CD4-positive, alpha-beta T cell treated with Interferon gamma for 1 hour (primary cell): ENCODE measurements around the gene SMYD3.
"Not testable (repeated sequence)": the region's sequence is repeated elsewhere in the genome, so short reads cannot be mapped to it uniquely, and the experiment has no call there.

ENCODE experiments used
- DNase-seq: peaks from one replicate; pipeline ENCODE4 v3.0.0-alpha.2; 2020

The SMYD3 gene

DNA sequence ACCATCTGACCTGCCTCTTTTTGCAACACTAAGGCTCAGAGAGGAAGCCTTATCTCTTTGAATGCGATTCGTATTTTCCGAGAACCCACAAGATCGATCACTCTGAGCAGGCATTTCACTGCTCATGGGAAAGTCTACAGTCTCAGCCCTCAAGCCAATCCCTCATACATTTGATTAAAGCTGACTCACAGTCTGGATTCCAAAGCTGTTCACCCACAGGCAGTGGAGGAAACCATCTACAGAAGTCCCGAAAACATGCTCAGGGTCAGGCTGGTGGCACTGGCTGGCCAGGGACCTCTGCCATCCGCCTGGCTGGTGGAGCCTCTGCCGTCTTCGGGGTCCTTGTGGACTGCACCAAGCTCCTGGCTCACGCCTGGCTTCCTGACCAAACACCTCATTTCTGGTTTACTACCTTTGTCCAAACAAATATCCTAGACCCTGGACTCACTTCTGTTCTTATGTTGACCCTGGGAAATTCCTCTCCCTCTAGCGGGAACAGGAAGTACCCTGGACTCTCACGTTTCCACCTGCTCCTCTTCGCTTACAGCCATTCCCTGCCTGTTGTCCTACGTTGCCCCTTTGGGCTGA lies 650.0 kb downstream of the SMYD3 start:
- DNase-seq = no peak

GRCh38 chr1:245855846-245856730 lies 651.0 kb downstream of the SMYD3 start:
- DNase-seq = no peak

- no peak for DNase-seq
Measured at GRCh38 chr1:245853291-245853690, 653.8 kb downstream of the SMYD3 start.

DNA sequence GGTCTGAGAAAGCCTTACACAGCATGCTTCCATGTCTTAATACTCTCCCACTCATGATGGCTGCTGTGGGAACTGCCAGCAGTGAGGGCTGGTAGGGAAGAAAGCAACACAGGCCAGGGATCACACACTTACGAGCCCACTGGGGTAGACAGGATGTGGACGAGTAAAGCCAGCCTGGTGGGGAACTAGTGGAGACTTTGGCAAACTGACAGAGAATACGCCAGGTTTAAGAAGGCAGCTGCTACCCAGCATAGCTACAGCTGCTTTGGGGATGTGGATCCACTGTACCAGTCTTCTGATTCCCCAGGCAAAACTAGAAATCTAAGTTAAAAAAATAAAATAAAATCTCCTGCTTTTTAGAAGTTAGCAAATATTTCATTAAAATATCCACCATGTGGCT lies 664.0 kb downstream of the SMYD3 start:
- no peak for DNase-seq

DNA sequence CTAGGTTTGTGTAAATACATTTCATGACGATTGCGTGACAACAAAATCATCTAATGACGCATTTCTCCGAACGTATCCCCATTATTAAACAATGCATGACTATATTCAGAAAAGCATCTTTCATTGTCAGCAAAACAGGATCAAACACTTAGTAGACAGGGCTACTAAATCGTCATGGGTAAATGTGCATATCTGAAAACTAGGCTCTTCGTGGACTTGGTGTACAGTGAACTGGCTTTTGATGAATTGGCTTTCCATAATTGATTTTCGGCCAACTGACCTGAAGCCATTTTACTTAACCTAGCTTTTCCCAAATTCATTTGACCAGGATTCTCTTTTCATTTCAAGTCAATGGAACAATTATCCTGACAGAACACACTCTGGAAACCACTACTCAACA lies 665.0 kb downstream of the SMYD3 start:
- no peak for DNase-seq

- no peak for DNase-seq
Measured at GRCh38 chr1:245840971-245841370, 666.1 kb downstream of the SMYD3 start.

DNA sequence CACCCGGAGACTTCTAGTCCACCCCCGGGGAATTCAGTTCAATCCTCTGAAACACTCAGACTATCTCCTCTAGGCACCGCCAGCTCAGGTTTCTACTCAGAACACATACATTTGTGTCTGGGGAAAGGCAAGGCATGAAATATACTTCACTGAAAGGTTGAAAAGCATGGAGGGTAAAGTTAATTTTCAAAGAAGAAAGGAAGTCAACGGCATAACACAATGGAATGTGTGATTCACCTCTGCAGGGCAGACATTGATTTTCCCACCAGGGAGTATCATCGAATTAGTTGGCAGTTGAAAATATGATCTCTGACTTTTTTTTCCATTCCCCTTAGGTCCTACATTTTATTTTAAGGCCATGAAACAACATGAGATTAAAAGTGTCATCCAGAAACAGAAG lies 669.4 kb downstream of the SMYD3 start:
- DNase-seq = no peak

- no peak for DNase-seq
Measured at GRCh38 chr1:245835386-245835785, 671.7 kb downstream of the SMYD3 start.

DNA sequence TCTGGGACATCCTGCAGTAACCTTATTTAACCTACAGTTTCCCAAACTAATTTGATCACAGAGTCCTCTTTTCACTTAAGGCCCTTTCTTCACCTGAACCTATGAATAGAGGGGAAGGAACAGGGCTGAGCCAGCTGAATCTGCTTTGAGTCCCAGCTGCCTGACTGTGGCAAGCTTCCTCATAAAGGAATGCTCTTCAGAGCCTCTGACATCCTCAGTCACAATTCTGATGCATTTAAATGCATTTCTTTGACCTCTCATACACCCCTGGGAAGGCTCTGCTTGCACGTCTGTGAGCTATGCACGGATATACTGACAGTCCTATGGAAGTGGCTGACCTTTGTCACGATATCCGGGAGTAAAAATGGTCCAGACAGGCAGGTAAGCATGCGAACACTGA lies 673.1 kb downstream of the SMYD3 start:
- DNase-seq = no peak

DNA sequence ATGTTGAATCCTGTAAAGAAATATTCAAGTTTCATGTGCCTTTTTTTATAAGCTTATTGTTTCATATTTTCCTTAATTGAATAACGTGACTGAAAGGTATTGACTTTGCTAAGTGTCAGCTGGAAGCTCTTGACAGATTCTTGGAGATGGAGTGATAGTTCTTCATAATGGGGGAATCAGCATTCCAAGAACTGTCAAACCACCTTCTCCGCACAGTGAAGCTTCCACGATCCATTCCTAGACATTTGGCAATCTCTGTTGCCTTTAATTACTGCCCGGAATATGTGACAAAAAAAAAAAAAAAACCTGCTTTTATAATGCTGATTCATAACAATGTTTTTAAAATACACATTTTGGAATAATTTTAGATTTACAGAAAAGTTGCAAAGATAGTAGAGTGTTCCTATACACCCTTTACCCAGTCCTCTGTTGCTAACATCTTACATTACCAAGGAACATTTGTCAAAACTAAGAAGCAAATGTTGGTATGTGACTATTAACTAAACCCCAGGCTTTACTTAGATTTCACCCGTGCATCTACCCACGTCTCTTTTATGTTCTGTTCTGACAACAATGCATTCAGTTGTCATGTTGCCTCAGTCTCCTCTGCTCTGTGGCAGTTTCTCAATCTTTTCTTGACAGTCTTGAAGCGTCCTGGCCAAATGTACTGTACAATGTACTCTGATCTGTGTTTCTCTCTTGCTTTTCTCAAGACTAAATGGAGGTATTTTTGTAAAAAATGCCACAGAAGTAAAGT lies 674.1 kb downstream of the SMYD3 start:
- no peak for DNase-seq

DNA sequence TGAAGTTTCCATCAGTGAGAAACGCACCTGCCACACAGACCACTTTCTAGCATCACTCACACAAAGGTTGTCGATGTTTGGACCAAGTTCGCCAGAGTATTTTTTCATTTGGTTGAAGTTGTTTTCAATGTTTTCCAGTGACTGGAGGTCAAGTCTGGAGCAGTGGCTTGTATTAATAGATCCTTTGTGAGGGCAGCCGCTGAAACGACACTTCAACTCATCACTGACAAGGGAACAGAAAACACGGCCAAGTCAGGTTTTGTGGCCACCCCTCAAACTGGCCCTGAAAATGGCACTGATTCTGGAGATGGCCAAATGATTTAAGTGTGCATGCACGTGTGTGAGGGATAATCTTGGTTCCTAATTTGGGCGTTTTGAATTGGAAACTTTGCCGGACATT lies 675.6 kb downstream of the SMYD3 start:
- no peak for DNase-seq

DNA sequence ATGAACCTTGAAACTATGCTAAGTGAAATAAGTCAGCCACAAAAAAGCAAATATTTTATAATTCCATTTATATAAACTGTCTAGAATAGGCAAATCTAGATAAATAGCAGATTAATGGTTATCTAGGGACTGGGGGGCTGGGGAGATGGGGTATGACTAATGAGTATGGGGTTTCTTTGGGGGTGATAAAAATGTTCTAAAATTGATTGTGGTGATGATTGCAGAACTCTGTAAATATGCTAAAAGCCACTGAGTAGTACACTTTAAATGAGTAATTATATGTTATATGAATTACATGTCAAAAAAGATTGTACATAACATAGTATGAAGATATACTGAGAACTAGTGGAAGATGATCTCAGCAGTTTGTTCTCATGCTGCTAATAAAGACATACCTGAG lies 677.3 kb downstream of the SMYD3 start:
- no peak for DNase-seq

GRCh38 chr1:245829194-245829593 lies 677.9 kb downstream of the SMYD3 start:
- DNase-seq = no peak

DNA sequence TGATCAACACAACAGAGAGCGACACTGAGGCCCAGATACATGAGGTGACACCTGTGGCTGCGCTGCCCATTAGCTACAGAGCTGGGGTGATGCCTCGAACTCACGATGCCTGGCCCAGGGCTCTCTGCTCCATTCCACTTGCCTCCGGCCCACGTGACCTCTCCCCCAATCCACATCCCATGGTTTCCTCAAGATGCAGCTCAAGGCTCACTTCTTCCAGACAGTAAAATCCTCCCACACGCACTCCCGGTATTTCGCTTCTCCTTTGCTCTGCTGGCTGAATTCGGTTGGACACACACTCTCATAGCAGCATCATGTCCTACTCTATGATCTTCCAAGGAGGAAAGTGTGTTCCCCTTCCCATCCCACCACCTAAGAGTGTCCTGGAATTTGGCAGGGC lies 679.8 kb downstream of the SMYD3 start:
- no peak for DNase-seq

DNA sequence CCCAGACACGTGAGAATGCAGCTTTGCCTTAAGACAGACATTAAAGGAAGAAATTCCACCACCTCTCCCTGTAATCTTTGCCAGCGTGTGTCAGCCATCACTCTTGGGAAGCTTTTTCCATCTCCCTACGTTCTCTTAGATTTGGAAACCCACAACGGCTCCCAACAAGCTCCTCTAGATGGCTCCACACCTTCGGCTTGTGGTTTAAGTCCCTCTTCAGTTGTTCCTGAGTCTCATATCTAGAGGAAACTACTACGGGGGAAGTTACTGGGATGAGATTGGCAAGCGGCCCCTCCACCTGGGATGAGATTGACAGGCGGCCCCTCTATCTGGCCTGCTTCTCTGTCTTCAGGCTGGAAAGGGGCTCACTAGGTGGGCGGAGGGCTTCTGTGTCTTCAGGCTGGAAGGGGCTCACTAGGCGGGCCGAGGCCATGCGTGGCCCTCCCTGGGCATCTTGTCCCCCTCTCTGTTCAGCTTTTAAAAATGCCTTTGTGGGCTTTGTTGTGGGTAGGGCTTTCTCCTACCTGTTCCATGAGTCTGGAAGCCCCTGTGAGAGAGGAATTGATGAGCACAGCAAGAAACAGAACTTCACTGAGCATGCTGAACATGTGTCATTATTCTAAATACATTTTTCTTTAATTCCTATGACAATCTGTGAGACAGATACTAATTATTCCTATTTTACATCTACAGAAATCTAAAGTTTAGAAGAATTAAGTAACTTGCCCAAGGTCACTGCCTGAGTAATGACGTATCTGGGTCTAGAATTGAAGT lies 681.8 kb downstream of the SMYD3 start:
- DNase-seq = no peak

- no peak for DNase-seq
Measured at GRCh38 chr1:245823408-245824147, 683.5 kb downstream of the SMYD3 start.

DNA sequence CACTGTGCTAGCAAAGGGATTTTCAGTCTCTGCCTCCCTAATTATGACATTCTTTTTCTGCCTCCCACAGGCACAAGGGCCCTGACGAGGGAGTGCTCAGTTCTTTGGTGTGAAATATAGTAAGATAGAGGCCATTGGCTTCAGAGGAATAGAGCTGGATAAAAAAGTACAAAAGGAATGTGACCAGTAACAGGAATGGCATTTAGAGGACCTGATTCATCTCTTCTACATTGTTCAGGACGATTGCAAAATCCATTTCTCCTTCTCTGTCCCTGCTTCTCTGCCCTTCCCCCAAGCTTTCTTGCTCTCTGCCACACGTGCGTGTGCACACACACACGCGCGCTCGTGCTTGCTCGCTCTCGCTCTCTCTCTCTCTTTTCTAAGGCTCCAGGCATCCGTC lies 684.1 kb downstream of the SMYD3 start:
- no peak for DNase-seq

DNA sequence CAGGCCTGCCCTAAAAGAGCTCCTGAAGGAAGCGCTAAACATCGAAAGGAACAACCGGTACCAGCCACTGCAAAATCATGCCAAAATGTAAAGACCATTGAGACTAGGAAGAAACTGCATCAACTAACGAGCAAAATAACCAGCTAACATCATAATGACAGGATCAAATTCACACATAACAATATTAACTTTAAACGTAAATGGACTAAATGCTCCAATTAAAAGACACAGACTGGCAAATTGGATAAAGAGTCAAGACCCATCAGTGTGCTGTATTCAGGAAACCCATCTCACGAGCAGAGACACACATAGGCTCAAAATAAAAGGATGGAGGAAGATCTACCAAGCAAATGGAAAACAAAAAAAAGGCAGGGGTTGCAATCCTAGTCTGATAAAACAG lies 688.7 kb downstream of the SMYD3 start:
- DNase-seq = not testable (repeated sequence)

- not testable (repeated sequence) for DNase-seq
Measured at GRCh38 chr1:245816496-245816895, 690.6 kb downstream of the SMYD3 start.

DNA sequence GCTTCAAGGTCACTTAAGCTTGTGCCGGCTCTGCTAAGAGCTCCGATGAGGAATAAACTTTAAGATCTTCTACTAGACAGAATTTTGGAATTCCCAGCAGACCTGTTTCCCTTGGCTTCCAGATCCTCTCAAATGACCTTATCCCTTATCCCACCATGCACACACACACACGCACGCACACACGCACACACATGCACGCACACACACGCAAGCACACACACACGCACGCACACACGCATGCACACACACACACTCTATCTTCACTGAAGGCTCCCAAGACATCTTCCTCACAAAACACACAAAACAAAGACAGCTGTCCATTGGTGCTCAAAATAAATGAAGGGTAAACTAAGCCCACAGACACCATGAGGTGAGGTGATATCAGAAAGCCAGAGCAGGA lies 692.4 kb downstream of the SMYD3 start:
- no peak for DNase-seq

- DNase-seq = no peak
Measured at GRCh38 chr1:245812278-245812677, 694.8 kb downstream of the SMYD3 start.

- DNase-seq = no peak
Measured at GRCh38 chr1:245810789-245811337, 696.2 kb downstream of the SMYD3 start.
